Skeletal muscle satellite cell (primary cell): ENCODE measurements around the gene RAPGEF3.
A peak's percentile ranks its signal among the peaks of the same experiment; 100 is the strongest.

Experiments used
- H3K27me3 ChIP-seq: 2 replicates; pipeline ENCODE4 v1.7.0; 2013; ENCODE audit warnings: low read length; ENCODE audit not compliant: control insufficient read depth, insufficient read depth
- H3K36me3 ChIP-seq: 2 replicates; pipeline ENCODE4 v1.7.0; 2013; ENCODE audit warnings: mild to moderate bottlenecking, control low read depth, low read length; ENCODE audit not compliant: insufficient read depth
- H3K4me1 ChIP-seq: 2 replicates; pipeline ENCODE4 v1.7.0; 2013; ENCODE audit warnings: low read length; ENCODE audit not compliant: control insufficient read depth, insufficient read depth
- H3K4me2 ChIP-seq: 2 replicates; pipeline ENCODE4 v1.7.0; 2013; ENCODE audit warnings: mild to moderate bottlenecking, low read length
- H3K4me3 ChIP-seq: 2 replicates; pipeline ENCODE4 v1.7.0; 2013; ENCODE audit warnings: low read length
- H3K9ac ChIP-seq: 2 replicates; pipeline ENCODE4 v1.7.0; 2013; ENCODE audit warnings: mild to moderate bottlenecking, low read depth, low read length, moderate library complexity
- H3K9me3 ChIP-seq: replicated peaks from 2 replicates; pipeline ENCODE4 v1.7.0; 2013; ENCODE audit warnings: mild to moderate bottlenecking, control low read depth, low read length

Gene RAPGEF3

GRCh38 chr12:47717046-47717442 lies 41.6 kb downstream of the RAPGEF3 start:
- H3K36me3 ChIP-seq, result no peaks in the 10 kb centered on the region
- H3K4me1 ChIP-seq, result peaks cover 14% of the 10 kb centered on the region
- no peaks in the 10 kb centered on the region for H3K9me3 ChIP-seq
- peak overlapping the region; percentile 41 for H3K4me2 ChIP-seq
- no peak overlapping the region for H3K9ac ChIP-seq
- H3K4me3 ChIP-seq, result no peak overlapping the region
- H3K27me3 ChIP-seq, result no peaks in the 10 kb centered on the region

- Histone ChIP-seq H3K4me2 (peak overlapping the region; percentile 51), H3K27me3 (no peaks in the 10 kb centered on the region), H3K36me3 (no peaks in the 10 kb centered on the region), H3K4me3 (no peak overlapping the region), H3K4me1 (peaks cover 14% of the 10 kb centered on the region), H3K9me3 (no peaks in the 10 kb centered on the region), H3K9ac (no peak overlapping the region)
These were observed 42.7 kb downstream of the RAPGEF3 start for GRCh38 chr12:47715877-47716548.

GRCh38 chr12:47715393-47715876 lies 43.2 kb downstream of the RAPGEF3 start:
- peaks cover 14% of the 10 kb centered on the region for H3K4me1 ChIP-seq
- H3K4me2 ChIP-seq, result peak overlapping the region; percentile 51
- H3K36me3 ChIP-seq, result no peaks in the 10 kb centered on the region
- no peak overlapping the region for H3K4me3 ChIP-seq
- no peaks in the 10 kb centered on the region for H3K27me3 ChIP-seq
- no peaks in the 10 kb centered on the region for H3K9me3 ChIP-seq
- no peak overlapping the region for H3K9ac ChIP-seq

GRCh38 chr12:47714826-47715386 lies 43.8 kb downstream of the RAPGEF3 start:
- Histone ChIP-seq H3K4me1 (peaks cover 14% of the 10 kb centered on the region), H3K4me2 (no peak overlapping the region), H3K36me3 (no peaks in the 10 kb centered on the region), H3K27me3 (no peaks in the 10 kb centered on the region), H3K9ac (no peak overlapping the region), H3K4me3 (no peak overlapping the region), H3K9me3 (no peaks in the 10 kb centered on the region)

- Histone ChIP-seq H3K4me3 (no peak overlapping the region), H3K9ac (no peak overlapping the region), H3K36me3 (no peaks in the 10 kb centered on the region), H3K27me3 (no peaks in the 10 kb centered on the region), H3K9me3 (no peaks in the 10 kb centered on the region), H3K4me2 (no peak overlapping the region), H3K4me1 (peaks cover 6% of the 10 kb centered on the region)
These were observed 46.5 kb downstream of the RAPGEF3 start for GRCh38 chr12:47712171-47712570.

- H3K36me3 ChIP-seq, result no peaks in the 10 kb centered on the region
- H3K9me3 ChIP-seq, result no peaks in the 10 kb centered on the region
- H3K4me3 ChIP-seq, result no peak overlapping the region
- peaks cover 9% of the 10 kb centered on the region for H3K4me1 ChIP-seq
- no peak overlapping the region for H3K9ac ChIP-seq
- H3K4me2 ChIP-seq, result no peak overlapping the region
- no peaks in the 10 kb centered on the region for H3K27me3 ChIP-seq
These were observed 47.2 kb downstream of the RAPGEF3 start for GRCh38 chr12:47711448-47711847.

- no peaks in the 10 kb centered on the region for H3K9me3 ChIP-seq
- no peaks in the 10 kb centered on the region for H3K27me3 ChIP-seq
- no peak overlapping the region for H3K9ac ChIP-seq
- no peaks in the 10 kb centered on the region for H3K36me3 ChIP-seq
- no peak overlapping the region for H3K4me2 ChIP-seq
- no peak overlapping the region for H3K4me3 ChIP-seq
- H3K4me1 ChIP-seq, result peaks cover 3% of the 10 kb centered on the region
These were observed 48.4 kb downstream of the RAPGEF3 start for GRCh38 chr12:47710278-47710677.

- peaks cover 3% of the 10 kb centered on the region for H3K4me1 ChIP-seq
- no peaks in the 10 kb centered on the region for H3K9me3 ChIP-seq
- H3K4me3 ChIP-seq, result no peak overlapping the region
- H3K36me3 ChIP-seq, result no peaks in the 10 kb centered on the region
- no peak overlapping the region for H3K9ac ChIP-seq
- H3K4me2 ChIP-seq, result no peak overlapping the region
- no peaks in the 10 kb centered on the region for H3K27me3 ChIP-seq
These were observed 49.0 kb downstream of the RAPGEF3 start for GRCh38 chr12:47709671-47710070.

GRCh38 chr12:47709237-47709636 lies 49.4 kb downstream of the RAPGEF3 start:
- Histone ChIP-seq H3K4me2 (no peak overlapping the region), H3K9me3 (no peaks in the 10 kb centered on the region), H3K36me3 (no peaks in the 10 kb centered on the region), H3K4me1 (peaks cover 3% of the 10 kb centered on the region), H3K9ac (no peak overlapping the region), H3K4me3 (no peak overlapping the region), H3K27me3 (no peaks in the 10 kb centered on the region)

- Histone ChIP-seq H3K4me3 (no peak overlapping the region), H3K9ac (no peak overlapping the region), H3K27me3 (no peaks in the 10 kb centered on the region), H3K9me3 (no peaks in the 10 kb centered on the region), H3K4me2 (no peak overlapping the region), H3K36me3 (no peaks in the 10 kb centered on the region), H3K4me1 (peaks cover 3% of the 10 kb centered on the region)
These were observed 50.7 kb downstream of the RAPGEF3 start for GRCh38 chr12:47707905-47708543.

- no peak overlapping the region for H3K4me2 ChIP-seq
- H3K9me3 ChIP-seq, result no peaks in the 10 kb centered on the region
- H3K27me3 ChIP-seq, result no peaks in the 10 kb centered on the region
- H3K36me3 ChIP-seq, result peaks cover 5% of the 10 kb centered on the region
- peaks cover 3% of the 10 kb centered on the region for H3K4me1 ChIP-seq
- H3K4me3 ChIP-seq, result no peak overlapping the region
- no peak overlapping the region for H3K9ac ChIP-seq
These were observed 51.3 kb downstream of the RAPGEF3 start for GRCh38 chr12:47707355-47707754.
